Epithelial cell of esophagus (primary cell): ENCODE data around the gene ZNF317.
"Not testable (repeated sequence)": the region's sequence is repeated elsewhere in the genome, so short reads cannot be mapped to it uniquely, and the experiment has no call there.

Experiments used
- DNase-seq: peaks from one replicate; pipeline ENCODE4 v3.0.0; 2010; ENCODE audit warnings: low read depth
- H3K4me3 ChIP-seq: 2 replicates; pipeline ENCODE4 v1.5.1; 2011; ENCODE audit warnings: mild to moderate bottlenecking, low read length, control low read depth
- CTCF ChIP-seq: IDR thresholded peaks from 2 replicates; pipeline ENCODE4 v1.5.1; 2011; ENCODE audit warnings: low read depth, mild to moderate bottlenecking, low read length, control low read depth, inconsistent platforms; ENCODE audit not compliant: insufficient read depth; ENCODE audit errors: missing control alignments

Gene ZNF317

GRCh38 chr19:9189535-9189934 lies 49.3 kb downstream of the ZNF317 start:
- TF ChIP-seq CTCF = no peak
- no peak for DNase-seq
- no peak overlapping the region for H3K4me3 ChIP-seq

DNA sequence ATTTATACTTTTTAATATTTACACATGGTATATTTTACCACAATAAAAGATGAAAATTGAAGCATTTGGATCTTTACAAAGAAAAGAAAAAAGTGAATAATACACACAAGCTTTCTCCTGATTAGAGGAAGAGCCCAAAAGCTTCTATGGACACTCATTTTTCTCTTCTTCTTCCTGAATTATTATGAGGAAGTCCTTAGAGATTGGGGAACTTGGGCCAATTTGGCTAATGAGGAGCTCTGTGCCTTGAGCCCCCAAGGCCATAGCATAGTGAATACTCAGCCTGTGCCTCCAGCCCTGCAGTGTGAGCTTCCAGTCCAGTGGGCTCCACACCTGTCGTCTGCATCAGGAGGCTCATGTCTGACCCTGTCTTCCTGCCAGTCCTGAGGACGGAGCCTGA lies 57.8 kb downstream of the ZNF317 start:
- H3K4me3 ChIP-seq, DNase-seq: not testable (repeated sequence)

GRCh38 chr19:9205501-9206113 lies 65.4 kb downstream of the ZNF317 start:
- TF ChIP-seq CTCF = peak; percentile 89
- DNase-seq = peak; percentile 60
- H3K4me3 ChIP-seq = no peak overlapping the region
